HCT116 (cell line): Measurements from ENCODE around the gene TMEM164.

Experiments
- EZH2 ChIP-seq: fragments of 200-600 bp; sonication (generic); IDR thresholded peaks from 2 replicates; pipeline ENCODE4 v1.6.1; 2017; ENCODE audit warnings: antibody characterized with exemption, mixed run types
- POLR2A ChIP-seq: IDR thresholded peaks from 2 replicates; pipeline ENCODE4 v1.7.0; 2011; ENCODE audit warnings: borderline replicate concordance; ENCODE audit not compliant: insufficient read depth, insufficient read length; ENCODE audit errors: extremely low read depth
- ZNF274 ChIP-seq: fragments of 200-500 bp; sonication (Bioruptor generic); IDR thresholded peaks from 2 replicates; pipeline ENCODE4 v1.6.1; 2014; ENCODE audit warnings: mild to moderate bottlenecking, low read depth, low read length, inconsistent platforms

DNA sequence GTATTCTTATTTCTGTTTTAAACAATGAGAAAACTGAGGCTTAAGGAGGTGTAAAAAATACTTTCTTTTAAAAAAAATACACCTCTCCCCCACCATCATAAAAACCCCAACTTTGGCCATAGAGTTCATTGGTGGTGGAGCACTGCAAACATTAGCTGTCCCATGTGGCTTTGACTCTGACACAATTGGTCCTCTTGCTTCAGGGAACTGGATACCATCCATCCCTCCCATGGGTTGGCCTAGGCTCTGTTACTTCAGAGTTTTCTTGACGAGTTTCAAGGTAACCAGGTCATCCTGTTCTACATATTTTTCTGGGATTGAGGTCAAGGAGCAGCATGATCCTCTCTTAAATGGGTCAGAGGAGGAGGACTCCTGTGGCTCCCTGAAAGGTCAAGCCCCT is 50.5 kb downstream of the TMEM164 start:
- no peak for TF ChIP-seq POLR2A
- TF ChIP-seq EZH2 = no peak
- no peak for TF ChIP-seq ZNF274
